OCI-LY1 (cell line): Measurements from ENCODE around the gene PERCC1.

Source experiments
- H2AFZ ChIP-seq: fragments of 200-600 bp; sonication (generic), shearing (Covaris generic); 2 replicates; pipeline ENCODE4 v1.6.0; 2014; ENCODE audit warnings: antibody characterized with exemption, mild to moderate bottlenecking, low read length
- H3F3A ChIP-seq: fragments of 200-600 bp; sonication (generic), shearing (Covaris generic); 2 replicates; pipeline ENCODE4 v1.6.0; 2014; ENCODE audit warnings: mild to moderate bottlenecking, antibody characterized with exemption, low read length, moderate library complexity; ENCODE audit not compliant: insufficient read depth
- H3K27ac ChIP-seq: fragments of 200-600 bp; sonication (generic); 2 replicates; pipeline ENCODE4 v1.5.1; 2014; ENCODE audit warnings: low read length, mixed run types, mild to moderate bottlenecking, low read depth; ENCODE audit not compliant: poor library complexity, severe bottlenecking
- H3K27me3 ChIP-seq: fragments of 200-600 bp; sonication (generic); 2 replicates; pipeline ENCODE4 v1.6.0; 2014; ENCODE audit warnings: antibody characterized with exemption, mild to moderate bottlenecking, low read length, moderate library complexity; ENCODE audit not compliant: insufficient read depth
- H3K36me3 ChIP-seq: fragments of 200-600 bp; sonication (generic); 2 replicates; pipeline ENCODE4 v1.6.1; 2014; ENCODE audit warnings: mild to moderate bottlenecking, antibody characterized with exemption, low read length, moderate library complexity, mixed read lengths; ENCODE audit not compliant: insufficient read depth
- H3K4me1 ChIP-seq: fragments of 200-600 bp; sonication (generic); 2 replicates; pipeline ENCODE4 v1.5.1; 2014; ENCODE audit warnings: mild to moderate bottlenecking, low read length, moderate library complexity; ENCODE audit not compliant: insufficient read depth, severe bottlenecking
- H3K4me2 ChIP-seq: fragments of 200-600 bp; sonication (generic), shearing (Covaris generic); 2 replicates; pipeline ENCODE4 v1.6.1; 2014; ENCODE audit warnings: low read length
- H3K4me3 ChIP-seq: fragments of 200-600 bp; sonication (generic); 2 replicates; pipeline ENCODE4 v1.5.1; 2014; ENCODE audit warnings: low read length, low read depth, mild to moderate bottlenecking, mixed read lengths; ENCODE audit not compliant: poor library complexity, severe bottlenecking
- H3K79me2 ChIP-seq: fragments of 200-600 bp; shearing (Covaris generic); 2 replicates; pipeline ENCODE4 v1.6.1; 2016; ENCODE audit warnings: mixed run types, low read length, mixed read lengths; ENCODE audit not compliant: insufficient read depth
- H3K9ac ChIP-seq: fragments of 200-600 bp; sonication (generic), shearing (Covaris generic); 2 replicates; pipeline ENCODE4 v1.6.1; 2014; ENCODE audit warnings: mild to moderate bottlenecking, low read length, mixed read lengths
- H3K9me2 ChIP-seq: fragments of 200-600 bp; sonication (generic), shearing (Covaris generic); 2 replicates; pipeline ENCODE4 v1.6.1; 2014; ENCODE audit warnings: low read depth, mild to moderate bottlenecking, low read length, mixed read lengths
- H3K9me3 ChIP-seq: fragments of 200-600 bp; shearing (Covaris generic); 2 replicates; pipeline ENCODE4 v1.6.1; 2014; ENCODE audit warnings: low read length, mixed read lengths
- H4K20me1 ChIP-seq: fragments of 200-600 bp; sonication (generic), shearing (Covaris generic); 2 replicates; pipeline ENCODE4 v1.6.0; 2016; ENCODE audit warnings: mild to moderate bottlenecking, low read length; ENCODE audit not compliant: insufficient read depth
- EZH2 ChIP-seq: fragments of 200-600 bp; sonication (generic), shearing (Covaris generic); IDR thresholded peaks from 2 replicates; pipeline ENCODE4 v1.8.0; 2017; ENCODE audit warnings: borderline replicate concordance, mixed run types, mild to moderate bottlenecking, antibody characterized with exemption, low read length, moderate library complexity, mixed read lengths
- TF ChIP-seq, protein P1 (sequence below): fragments of 200-600 bp; sonication (generic), shearing (Covaris generic); IDR thresholded peaks from 2 replicates; pipeline ENCODE4 v1.5.1; 2017; ENCODE audit warnings: mild to moderate bottlenecking, antibody characterized with exemption, low read length, moderate library complexity, mixed read lengths

Gene PERCC1

DNA sequence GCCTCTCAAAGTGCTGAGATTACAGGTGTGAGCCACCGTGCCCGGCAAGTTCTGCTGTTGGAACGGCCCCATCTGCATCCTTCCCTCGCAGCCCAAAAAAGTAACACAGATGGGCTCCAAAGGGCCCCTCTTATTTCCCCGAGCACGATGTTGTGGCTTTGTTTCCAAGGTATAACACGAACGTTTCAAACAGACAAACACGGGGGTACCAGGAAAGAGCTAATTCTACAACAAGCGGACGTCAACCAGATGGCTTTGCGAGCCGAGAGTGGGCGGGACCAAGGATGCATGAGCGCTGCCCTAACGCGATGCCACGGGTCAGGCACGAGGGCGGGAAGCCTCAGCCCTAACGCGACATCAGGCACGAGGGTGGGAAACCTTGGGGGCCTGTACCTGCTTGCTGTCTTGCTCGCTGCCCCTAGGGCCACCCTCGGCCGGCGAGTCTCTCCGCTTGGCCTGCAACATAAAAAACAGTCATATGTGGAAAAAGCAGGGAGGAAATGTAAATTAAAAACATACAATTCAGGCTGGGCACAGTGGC, 40.6 kb upstream of the PERCC1 start:
- Histone ChIP-seq H3K9me3 (no peaks in the 10 kb centered on the region), H3K27me3 (no peaks in the 10 kb centered on the region), H3K4me3 (no peak overlapping the region), H3K79me2 (no peaks in the 10 kb centered on the region), H3K27ac (no peak overlapping the region), H3K9ac (no peak overlapping the region), H3F3A (no peaks in the 10 kb centered on the region), H3K4me2 (no peak overlapping the region), H3K9me2 (no peaks in the 10 kb centered on the region), H2AFZ (no peak overlapping the region), H3K36me3 (peaks cover 9% of the 10 kb centered on the region; the same call in 1 of the 2 replicates), H3K4me1 (no peaks in the 10 kb centered on the region), H4K20me1 (no peaks in the 10 kb centered on the region)
- no peak for TF ChIP-seq EZH2
- TF ChIP-seq, protein P1, sequence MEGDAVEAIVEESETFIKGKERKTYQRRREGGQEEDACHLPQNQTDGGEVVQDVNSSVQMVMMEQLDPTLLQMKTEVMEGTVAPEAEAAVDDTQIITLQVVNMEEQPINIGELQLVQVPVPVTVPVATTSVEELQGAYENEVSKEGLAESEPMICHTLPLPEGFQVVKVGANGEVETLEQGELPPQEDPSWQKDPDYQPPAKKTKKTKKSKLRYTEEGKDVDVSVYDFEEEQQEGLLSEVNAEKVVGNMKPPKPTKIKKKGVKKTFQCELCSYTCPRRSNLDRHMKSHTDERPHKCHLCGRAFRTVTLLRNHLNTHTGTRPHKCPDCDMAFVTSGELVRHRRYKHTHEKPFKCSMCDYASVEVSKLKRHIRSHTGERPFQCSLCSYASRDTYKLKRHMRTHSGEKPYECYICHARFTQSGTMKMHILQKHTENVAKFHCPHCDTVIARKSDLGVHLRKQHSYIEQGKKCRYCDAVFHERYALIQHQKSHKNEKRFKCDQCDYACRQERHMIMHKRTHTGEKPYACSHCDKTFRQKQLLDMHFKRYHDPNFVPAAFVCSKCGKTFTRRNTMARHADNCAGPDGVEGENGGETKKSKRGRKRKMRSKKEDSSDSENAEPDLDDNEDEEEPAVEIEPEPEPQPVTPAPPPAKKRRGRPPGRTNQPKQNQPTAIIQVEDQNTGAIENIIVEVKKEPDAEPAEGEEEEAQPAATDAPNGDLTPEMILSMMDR: no peak

DNA sequence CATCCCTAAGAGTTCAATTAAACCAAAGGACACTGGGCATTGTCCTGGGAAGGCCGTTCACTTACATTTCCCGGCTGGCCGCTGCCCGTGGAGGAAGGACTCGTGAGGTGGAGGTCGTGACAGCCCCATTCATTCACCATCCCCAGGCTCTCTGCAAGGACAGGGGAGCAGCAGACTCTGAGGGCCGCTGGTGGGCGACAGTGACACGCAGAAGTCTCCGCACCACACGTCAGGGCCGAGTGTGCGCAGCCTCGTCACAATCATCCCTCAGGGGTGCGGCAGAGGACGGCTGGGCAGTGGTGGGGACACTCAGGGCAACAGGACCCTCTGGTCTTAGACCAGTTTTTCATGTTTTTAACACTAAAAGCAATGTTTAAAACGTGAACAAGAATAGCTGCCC, 38.1 kb upstream of the PERCC1 start:
- no peak overlapping the region for H3K4me2 ChIP-seq
- no peak overlapping the region for H3K9ac ChIP-seq
- H3F3A ChIP-seq: no peaks in the 10 kb centered on the region
- H3K79me2 ChIP-seq: no peaks in the 10 kb centered on the region
- no peaks in the 10 kb centered on the region for H3K9me2 ChIP-seq
- H3K4me1 ChIP-seq: no peaks in the 10 kb centered on the region
- no peaks in the 10 kb centered on the region for H3K9me3 ChIP-seq
- H3K36me3 ChIP-seq: peaks cover 13% of the 10 kb centered on the region; the same call in 1 of the 2 replicates
- no peak overlapping the region for H3K4me3 ChIP-seq
- no peak overlapping the region for H3K27ac ChIP-seq
- TF ChIP-seq, protein P1: no peak
- TF ChIP-seq EZH2: no peak
- no peaks in the 10 kb centered on the region for H3K27me3 ChIP-seq
- no peaks in the 10 kb centered on the region for H4K20me1 ChIP-seq
- no peak overlapping the region for H2AFZ ChIP-seq

DNA sequence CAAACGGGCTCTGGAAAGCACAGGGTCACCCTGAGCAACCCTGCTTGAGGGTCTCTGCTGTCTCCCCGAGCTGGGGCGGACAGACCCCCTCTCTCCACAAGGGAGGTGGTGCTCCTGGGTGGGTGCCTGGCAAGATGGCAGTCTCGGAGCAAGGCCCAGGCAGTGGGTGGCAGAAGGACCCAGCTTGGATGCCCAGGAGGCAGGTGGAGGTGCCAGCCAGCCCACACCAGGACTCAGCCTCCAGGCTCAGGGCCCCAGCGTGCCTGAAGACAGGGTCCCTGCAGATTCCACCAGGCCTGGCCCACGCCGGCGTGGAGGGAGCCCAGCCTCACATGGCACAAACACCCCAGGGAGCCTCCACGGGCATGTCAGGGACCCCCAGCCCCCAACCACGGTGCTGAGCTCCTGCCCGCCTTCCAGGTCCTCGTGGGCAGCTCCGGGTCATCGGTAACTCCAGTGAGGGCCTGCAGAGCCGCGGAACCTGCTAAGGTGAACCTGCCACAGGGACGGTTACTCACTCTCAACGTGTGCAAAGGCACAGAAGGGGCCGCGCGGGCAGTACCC, 37.2 kb upstream of the PERCC1 start:
- Histone ChIP-seq H3K36me3 (peaks cover 14% of the 10 kb centered on the region; the same call in 1 of the 2 replicates), H3K79me2 (no peaks in the 10 kb centered on the region), H3F3A (no peaks in the 10 kb centered on the region), H3K4me2 (no peak overlapping the region), H3K27ac (no peak overlapping the region), H2AFZ (no peak overlapping the region), H4K20me1 (no peaks in the 10 kb centered on the region), H3K9me2 (no peaks in the 10 kb centered on the region), H3K9me3 (no peaks in the 10 kb centered on the region), H3K27me3 (no peaks in the 10 kb centered on the region), H3K4me3 (no peak overlapping the region), H3K4me1 (no peaks in the 10 kb centered on the region), H3K9ac (no peak overlapping the region)
- TF ChIP-seq, protein P1: no peak
- TF ChIP-seq EZH2: no peak
